ENCODE results near the gene TBC1D13.
"Not testable (repeated sequence)": the region's sequence is repeated elsewhere in the genome, so short reads cannot be mapped to it uniquely, and the experiment has no call there.

Gene TBC1D13

GRCh38 chr9:128786681-128787601, at the start of gene TBC1D13:
Gene TBC1D13 (plus strand): TSS chr9:128787253. CDS start chr9:128787354, 101 bp downstream.
- DNase-seq = peak; percentile 75

- DNase-seq = no peak
These were observed 44.7 kb upstream of the TBC1D13 start for GRCh38 chr9:128742401-128742800.

- DNase-seq = no peak
These were observed 43.6 kb upstream of the TBC1D13 start for GRCh38 chr9:128743421-128743820.

GRCh38 chr9:128747241-128747640, 39.8 kb upstream of the TBC1D13 start:
- no peak for DNase-seq

- no peak for DNase-seq
These were observed 36.0 kb upstream of the TBC1D13 start for GRCh38 chr9:128750926-128751595.

GRCh38 chr9:128753627-128754026, 33.4 kb upstream of the TBC1D13 start:
- DNase-seq = no peak

GRCh38 chr9:128757602-128758001, 29.5 kb upstream of the TBC1D13 start:
- no peak for DNase-seq

GRCh38 chr9:128762671-128763449, 24.2 kb upstream of the TBC1D13 start:
- DNase-seq = no peak

- DNase-seq = no peak
These were observed 22.7 kb upstream of the TBC1D13 start for GRCh38 chr9:128764361-128764760.

GRCh38 chr9:128765499-128765898, 21.6 kb upstream of the TBC1D13 start:
- no peak for DNase-seq

GRCh38 chr9:128768606-128769005, 18.4 kb upstream of the TBC1D13 start:
- DNase-seq = no peak

- no peak for DNase-seq
These were observed 16.6 kb upstream of the TBC1D13 start for GRCh38 chr9:128770286-128771030.

- no peak for DNase-seq
These were observed 15.8 kb upstream of the TBC1D13 start for GRCh38 chr9:128771094-128771721.

- DNase-seq = peak; percentile 90
These were observed 15.1 kb upstream of the TBC1D13 start, which contains the start of gene ZER1 for GRCh38 chr9:128771745-128772519. Gene ZER1 (minus strand): TSS chr9:128771927. CDS start chr9:128755565, 16,362 bp downstream.

GRCh38 chr9:128773049-128773448, 14.0 kb upstream of the TBC1D13 start:
- no peak for DNase-seq

- no peak for DNase-seq
These were observed 12.2 kb upstream of the TBC1D13 start for GRCh38 chr9:128774804-128775203.

GRCh38 chr9:128780093-128780492, 7.0 kb upstream of the TBC1D13 start:
- not testable (repeated sequence) for DNase-seq

- no peak for DNase-seq
These were observed 5.6 kb upstream of the TBC1D13 start for GRCh38 chr9:128781187-128782070.

GRCh38 chr9:128782669-128783068, 4.4 kb upstream of the TBC1D13 start:
- no peak for DNase-seq

- DNase-seq = no peak
These were observed 1.6 kb upstream of the TBC1D13 start for GRCh38 chr9:128785427-128785826.
